Middle frontal gyrus (tissue), 1 donor: ENCODE measurements around the gene BOD1L2.

ENCODE experiments used
- DNase-seq: peaks from one replicate; pipeline ENCODE4 v3.0.0-alpha.2; 2015; ENCODE audit warnings: low spot score; ENCODE audit errors: extremely low spot score

Gene BOD1L2

DNA sequence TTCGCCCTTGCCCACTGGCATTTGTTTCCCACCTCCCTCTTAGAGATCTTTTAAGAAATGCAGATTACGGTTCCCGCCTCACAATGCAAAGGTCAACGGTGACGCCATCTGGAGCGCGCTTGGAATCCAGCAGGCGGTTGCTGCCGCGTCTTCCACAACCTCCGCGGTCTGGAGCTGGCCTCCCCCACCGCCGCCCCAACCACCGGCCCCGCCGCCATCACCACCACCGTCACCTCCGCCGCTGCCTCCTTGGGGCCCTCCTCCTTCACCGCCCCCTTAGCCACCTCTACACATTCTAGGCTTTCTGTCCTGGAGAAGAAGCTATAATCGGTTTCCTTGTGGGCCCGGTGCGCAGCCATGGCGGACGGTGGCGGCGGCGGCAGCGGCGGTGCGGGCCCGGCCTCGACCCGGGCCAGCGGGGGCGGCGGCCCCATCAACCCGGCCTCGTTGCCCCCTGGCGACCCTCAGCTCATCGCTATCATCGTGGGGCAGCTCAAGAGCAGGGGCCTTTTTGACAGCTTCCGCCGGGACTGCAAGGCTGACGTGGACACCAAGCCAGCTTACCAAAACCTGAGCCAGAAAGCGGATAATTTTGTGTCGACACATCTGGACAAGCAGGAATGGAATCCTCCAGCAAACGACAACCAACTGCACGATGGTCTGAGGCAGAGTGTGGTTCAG, at the start of gene BOD1L2:
TSS of gene BOD1L2 (plus strand) at position 132 of the 681 bp plus-strand sequence. CDS start at position 358, 226 bp downstream.
- no peak for DNase-seq

DNA sequence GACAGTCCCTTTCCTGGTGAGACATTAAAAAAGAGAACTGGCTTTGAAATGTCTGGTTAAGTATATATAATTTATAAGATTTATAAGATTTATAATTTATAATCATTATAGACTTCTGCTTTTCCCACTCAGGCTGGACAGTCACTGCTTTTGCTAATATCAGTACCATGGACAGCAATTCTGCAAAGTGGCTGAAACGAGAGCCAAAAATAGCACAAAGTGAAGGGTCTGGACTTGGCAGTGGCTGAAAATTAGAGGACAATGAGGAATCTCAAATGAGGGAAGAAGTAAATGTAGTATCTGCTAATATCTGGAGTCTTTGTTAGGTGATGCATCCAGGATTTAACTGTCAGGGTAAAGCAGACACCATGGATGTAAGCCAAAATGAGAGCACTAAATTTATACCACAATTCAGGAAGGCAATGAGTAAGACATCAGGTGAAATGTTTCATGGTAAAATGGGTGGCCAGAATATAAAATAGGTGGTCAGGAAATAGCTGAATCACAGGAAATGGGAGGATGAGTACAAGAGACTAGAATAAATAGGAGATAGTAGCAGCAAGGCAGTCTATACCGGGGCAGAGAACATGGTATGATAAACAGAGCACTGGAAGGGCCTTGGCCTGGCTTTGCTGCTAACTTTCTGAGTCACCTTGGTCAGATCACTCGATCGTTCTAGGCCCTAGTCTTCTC, 39.6 kb upstream of the BOD1L2 start:
- DNase-seq, result no peak

DNA sequence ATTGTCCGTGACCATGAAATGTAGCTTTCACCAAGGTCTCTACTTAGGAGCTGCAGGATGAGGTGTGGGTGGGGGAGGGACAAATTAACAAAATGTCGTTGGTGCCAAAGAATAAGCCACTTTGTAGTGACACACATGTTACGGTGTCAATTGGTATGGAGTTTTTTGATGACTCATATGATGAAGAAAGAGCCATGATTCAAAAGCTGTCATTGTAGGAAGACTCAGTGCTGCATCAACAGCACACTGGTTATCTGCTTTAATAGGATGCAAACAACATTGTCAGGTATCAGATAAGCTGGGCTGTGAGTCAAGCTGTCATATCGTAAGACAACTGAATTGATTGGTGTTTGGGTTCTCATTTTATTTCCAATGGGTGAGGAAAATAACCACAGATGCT, 36.6 kb upstream of the BOD1L2 start:
- DNase-seq, result no peak

DNA sequence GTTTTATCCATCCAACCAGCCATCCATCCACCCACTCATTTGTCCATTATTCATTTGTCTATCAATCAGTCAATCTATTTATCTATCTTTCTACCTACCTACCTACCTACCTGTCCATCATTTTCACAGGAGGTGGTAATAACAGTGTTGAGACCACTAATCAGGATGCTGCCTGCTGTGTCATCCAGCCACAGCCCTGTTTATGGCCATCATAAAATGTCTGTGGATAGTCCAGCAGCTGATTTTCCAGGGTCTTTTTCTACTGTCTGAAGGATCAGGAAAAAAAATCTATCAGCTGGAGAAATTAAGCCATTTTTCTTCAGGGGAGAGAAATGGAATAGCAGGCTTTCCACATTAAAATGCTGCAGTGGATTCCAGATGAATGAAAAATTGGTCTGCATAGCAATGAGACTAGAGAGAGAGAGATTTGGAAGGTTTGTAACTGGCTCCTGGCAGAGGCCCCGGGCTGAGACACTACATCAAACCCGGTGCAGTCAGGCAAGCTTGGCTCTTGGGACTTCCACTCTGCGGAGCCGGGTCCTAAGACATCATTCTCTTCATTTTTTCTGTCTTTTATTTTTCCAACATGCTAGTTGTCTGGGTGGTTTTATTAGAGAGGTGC, 33.0 kb upstream of the BOD1L2 start:
- no peak for DNase-seq

DNA sequence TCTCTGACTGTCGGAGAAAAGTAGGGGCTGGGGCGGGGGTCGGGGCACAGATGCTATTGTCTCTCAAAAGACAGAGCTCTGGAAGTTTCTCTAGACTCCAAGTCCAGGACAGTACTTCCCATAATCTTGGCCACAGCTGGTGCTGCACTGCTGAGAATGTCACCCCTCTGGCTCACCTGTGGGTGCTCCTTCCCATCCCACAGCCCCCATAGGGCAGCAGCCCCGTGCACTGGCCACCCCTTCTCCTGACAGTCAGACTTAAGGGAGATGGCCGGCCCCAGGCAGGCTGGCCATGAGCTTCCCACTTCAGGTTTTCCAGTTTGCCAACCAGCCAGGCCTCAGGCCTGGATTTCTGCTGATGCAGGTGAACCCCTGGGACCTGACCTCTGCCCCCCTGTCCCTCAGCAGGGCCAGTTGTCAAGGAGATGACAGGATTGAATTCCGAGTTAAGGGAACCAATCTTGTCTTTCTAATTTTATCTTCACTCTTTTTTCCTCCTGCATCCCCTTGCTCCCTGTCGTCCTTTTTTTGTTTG, 30.2 kb upstream of the BOD1L2 start:
- DNase-seq, result no peak

DNA sequence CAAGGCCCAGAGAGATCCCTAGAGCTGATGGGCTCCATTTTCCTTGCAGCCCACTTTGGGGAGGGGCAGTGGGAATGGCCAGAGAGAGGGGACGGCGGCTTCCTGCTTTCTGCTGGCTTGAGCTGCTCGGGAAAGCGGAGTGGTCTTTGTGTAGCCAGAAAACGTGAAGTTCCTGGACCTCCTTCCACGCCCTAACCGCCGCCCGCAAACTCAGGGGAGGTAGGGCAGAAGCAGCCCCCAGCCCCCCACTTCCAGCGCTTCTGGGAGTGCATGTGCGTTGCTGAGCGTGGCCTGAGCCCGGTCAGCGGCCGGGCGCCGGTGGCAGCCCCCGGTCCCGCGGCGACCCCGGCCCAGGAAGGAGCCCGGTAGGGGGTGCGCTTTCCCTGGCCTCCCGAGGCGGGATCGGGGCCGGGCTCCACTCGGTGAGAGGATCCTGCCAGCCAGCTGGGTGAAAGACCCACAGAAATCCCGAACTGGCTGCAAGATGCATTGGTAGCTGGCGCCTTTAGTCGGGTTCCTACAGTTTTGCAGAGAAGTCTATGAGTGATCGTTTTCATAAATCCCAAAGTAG, 25.3 kb upstream of the BOD1L2 start:
- no peak for DNase-seq

DNA sequence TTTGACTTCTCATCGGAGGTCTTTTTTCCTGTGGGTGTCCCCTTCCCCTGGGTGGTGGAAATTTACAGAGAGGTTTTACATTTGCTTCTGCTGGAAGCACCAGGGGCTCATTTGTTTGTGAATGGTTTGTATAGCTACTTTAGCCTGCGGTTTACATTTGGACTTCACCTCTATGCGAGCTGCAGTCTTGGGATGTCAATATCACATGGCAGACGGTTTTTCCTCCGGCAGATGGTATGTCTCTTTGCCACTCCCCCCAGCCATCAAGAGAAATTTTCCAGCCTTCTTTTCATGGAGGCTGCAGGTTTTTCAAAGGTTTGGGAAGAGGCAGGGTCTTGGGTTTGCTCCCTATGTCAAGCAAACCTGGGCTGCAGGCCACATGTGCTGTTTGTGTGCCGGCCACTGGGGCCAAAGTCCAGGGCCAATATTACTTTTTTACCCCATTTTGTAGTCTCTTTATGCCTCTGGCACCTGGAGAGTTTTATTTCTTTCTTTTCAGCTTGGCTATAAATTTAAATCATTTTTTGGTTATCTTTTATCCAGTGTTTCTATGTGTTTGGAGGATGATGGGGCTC, 23.9 kb upstream of the BOD1L2 start:
- DNase-seq, result no peak

DNA sequence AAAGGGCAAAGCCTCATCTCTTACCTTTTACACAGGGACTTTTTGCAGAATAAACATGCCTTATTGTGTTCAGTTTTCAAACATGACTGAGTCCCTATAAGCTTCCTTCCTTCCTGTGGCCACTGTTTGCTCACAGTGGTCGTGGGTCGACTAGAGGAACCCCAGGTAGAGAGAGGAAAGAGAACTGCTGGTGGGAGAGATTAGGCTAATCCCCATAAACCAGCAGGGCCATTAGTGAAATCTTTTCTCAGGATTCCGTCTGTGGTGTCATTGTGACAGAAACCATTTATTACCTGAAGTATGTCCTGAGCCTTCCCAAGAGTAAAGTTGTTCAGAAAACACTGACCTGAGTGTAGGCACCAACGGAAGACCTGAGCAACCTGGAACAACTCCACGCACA, 21.3 kb upstream of the BOD1L2 start:
- DNase-seq, result no peak

DNA sequence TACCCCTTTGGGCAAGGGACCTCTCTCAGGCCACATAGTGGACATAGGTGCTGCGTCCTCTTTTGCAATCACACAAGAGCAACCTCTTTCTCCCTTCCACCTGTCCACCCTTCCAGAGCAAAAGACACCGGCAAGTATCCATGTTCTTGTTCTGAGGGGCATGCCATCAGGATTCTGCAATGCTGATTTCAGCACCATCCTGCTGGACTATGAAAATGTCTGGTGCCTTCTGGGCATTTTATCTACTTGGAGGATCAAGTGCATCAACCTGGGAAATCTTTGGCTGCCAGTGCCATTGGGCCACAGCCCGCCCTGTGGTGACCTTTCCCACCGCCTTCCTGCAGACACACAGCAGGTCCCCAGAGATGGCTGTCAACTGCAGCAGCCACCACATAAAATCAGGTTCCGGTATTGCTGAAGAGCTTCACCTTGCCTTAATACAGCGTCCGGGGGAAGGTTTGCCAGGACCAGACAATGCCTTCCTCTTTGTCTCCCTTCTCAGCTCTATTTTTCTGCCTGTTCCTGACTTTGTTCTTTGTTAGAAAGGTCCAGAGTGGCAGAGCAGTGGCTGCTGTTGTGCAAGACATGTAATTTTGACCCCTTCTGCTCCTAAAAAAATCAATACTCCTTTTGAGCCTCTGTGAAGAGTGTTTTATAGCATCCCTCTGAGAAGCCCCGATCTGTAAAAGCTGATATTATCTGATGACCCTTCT, 18.5 kb upstream of the BOD1L2 start:
- no peak for DNase-seq

DNA sequence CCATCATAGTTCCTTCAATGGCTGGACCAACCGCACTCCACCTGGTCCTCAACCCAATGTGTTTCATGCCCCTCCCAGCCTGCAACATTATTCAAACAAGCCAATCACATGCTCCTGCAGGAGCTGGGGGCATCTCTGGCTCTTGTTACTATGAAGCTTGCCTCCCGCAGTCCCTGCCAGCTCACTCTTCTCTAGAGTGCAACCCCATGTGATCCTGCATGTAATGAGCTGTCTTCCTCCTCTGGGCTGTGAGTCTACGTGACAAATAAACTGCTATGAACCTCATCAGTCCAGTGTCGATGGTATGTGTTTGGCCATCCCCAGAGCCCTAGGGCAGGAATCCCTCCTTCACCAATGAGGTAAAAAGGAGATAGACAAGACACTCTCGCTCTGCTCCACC, 15.8 kb upstream of the BOD1L2 start:
- no peak for DNase-seq

DNA sequence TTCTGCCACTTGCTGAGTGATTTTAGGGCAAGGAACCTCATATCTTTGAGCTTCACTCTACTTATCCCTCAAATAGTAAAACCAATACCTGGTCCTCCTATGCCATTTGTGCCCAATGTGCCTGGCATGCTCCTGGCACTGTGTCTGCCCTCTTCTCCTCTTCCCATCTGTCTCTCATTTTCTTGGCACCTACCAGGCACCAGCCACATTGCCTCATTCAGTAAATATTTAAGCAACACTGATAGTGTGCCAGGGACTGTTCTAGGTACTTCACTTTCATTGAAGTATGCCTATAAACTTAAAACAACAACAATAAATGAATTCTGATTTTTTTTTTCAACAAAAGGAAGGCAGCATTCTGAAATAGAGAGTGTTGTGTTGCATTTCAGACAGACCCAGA, 15.1 kb upstream of the BOD1L2 start:
- DNase-seq, result no peak

DNA sequence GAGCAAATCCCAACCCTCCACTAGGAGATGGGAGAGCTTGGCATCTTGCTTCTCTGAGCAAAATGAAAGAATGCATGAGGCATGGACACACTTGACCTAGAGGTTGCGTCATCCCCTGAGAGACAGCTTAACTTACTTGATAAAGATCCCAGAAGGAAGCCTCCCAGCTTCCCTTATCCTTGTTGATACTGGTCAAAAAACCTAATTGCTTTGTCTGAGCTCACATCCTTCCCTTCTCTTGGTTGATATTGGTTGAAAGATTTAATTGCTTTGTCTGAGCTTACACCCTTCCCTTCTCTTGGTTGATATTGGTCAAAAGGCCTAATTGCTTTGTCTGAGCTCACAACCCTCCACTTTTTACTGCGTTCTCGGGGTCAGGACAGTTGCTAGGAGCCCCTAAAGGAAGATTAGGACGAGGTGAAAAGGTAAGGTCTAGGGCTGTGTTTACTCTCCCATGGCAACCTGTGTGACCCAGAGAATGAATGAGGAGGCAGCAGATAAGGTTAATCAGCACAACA, 12.2 kb upstream of the BOD1L2 start:
- no peak for DNase-seq

DNA sequence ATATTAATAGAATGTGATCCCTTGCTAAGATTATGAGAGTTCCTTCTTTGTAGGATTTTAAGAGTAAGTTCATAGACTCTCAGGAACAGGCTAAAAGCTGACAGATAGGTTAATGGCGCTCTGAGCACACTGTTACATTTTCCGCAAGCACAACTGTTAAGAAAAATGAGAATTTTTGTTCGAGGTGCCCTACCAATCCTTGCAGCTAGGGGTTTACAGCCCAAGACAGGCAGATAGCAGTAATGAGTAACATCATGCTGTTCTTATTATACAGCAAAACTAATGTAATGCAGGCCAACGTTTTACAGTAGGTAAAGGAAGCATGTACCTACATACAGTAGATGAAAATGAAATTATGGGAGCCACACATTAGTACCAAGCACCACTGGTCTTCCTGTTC, 11.2 kb upstream of the BOD1L2 start:
- DNase-seq, result no peak

DNA sequence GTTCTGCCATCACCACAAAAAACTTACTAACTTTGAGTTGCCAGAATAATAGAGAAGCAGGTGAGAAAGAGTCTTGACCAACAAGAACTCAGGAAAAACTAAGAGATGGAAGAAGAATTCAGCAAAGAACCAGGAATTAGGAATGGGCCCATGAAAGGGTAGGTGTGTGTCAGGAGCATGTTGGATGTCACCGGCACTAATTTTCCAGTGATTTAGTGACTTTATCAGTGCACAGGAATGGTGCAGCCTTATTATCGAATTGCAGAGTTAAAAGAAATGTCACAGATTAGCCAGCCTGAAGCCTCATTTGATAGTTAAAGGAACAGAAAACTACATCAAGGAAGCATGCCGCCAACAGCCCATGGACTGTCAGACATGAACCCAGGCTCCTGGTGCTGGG, 9.0 kb upstream of the BOD1L2 start:
- no peak for DNase-seq

DNA sequence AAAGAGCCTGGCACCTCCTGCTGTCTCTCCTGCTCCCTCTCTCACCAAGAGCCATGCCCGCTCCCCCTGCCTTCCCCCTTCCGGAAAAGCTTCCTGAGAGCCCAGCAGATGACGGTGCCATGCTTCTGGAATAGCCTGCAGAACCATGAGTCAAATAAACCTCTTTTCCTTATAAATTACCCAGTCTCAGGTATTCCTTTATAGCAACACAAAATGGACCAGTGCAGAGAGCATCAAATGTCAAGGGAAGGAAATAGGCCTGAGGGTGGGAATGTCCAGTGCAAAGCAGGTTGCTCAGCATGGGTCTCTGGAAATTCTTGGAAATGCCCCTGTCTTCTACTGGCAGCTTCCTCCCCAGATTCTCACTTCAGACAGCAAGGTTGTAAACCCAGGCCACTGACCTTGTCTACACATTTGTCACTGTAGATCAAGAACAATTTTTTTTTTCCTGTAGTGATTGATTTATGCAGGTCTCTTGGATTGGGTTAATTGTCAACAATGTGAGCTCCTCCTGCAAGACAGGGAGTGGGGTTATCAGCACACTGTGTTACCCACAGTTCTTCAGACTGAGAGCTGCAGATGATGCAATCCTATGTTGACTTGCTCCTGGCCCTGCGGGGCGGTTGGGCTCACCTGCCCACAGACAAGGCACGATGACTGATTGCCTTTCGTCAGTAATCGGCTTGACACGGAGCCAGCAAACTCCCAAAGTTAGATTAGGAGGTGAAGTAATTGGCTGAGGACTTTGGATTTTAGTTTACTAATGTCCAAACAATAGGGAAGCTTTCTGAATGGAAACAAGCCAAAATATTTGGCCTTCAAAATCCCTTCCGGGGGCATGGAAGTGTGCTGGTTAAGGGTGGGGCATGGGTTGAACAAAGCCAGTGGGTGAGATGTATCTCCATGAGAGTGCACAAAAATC, 5.4 kb upstream of the BOD1L2 start:
- no peak for DNase-seq

DNA sequence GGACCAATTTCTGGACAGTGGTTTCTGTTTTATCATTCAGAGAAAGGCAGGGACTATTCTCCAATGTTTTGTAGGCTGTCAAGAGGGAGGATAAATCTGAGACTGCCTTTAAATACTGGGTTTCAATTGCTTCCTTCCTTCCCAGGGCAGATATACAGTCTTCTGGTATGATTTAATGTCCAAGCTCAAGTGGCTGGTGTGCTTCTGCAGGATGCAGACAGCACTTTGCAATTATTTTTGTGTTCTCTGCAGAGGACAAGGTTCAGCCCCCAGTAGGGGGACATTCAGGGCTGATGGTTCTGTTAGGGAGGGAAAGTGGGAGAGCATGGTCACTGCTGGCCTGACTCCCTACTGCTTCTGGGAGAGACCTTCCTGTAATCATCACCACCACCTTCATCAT, 4.6 kb upstream of the BOD1L2 start:
- DNase-seq, result no peak

DNA sequence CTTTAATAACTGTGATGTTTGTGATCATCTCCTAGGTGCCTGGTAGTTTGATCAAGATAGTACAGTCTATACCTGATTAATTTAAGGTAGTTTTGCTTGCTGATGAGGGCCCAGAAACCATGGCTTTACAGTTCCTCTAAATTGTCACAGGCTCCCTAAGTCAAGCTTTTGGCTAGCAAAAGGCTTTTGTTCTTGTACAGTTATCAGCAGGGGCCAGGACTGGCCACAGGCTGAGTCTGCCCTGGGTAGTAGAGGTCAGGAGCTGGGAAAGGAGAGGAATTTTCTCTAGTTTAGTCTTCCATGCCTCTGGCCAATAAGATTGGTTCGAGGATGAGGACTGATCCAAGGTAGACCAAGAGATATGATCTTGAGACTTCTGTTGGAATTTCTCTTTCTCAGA, 3.6 kb upstream of the BOD1L2 start:
- no peak for DNase-seq

DNA sequence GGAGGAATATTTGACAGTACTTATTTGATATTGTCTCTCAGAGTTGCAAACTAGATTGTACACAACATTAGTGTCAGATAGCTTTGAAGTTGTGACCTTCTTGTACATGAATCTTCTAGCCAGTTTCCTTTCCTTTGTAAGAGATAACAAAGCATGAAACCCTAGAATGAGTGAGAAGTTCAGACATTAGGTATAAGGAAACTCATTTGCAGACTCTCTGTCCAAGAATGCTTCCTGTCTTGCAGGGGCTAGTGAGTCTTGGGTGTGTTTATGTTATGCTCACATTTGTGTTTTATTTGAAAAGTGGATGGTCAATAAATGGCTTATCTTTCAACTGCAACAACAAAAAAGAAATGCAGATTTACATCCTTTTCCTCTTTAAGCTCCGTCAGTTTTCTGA, 1.4 kb downstream of the BOD1L2 start:
- no peak for DNase-seq

DNA sequence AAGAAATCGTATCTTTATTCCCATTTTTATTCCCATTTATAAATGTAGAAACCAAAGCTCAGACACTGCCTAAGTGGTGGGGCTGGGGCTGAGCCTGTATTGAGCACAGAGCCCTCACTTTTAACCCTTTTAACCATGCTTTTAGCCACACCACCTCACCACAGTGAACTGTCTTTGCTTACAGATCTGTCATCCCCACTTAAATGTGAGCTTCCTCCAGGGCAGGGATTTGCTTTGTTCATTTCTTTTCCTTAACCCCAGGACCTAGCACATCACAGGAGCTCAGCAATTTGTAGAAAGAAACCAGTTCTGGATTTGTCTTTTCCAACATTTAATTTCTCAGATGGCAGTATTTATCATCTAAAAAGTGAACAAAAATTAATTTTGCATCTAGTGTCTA, 2.2 kb downstream of the BOD1L2 start:
- no peak for DNase-seq

DNA sequence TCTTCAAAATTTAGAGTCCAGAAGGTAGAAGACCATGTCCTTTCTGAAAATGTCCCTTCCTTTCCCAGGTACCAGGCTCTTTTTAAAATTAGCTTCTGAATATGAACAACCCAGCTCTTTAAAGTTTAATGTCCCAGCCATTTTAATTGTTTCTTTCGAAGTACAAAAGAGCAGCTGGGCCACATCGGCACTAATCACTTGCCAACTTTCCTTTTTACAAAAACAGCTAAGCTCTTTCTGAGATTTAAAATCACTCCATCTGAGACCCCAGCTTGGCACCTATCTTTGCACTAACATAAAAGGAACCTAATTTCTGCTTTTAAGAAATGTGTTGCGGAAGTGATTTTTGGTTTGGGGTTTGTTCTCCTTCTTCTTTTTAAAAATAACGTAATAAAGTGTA, 2.6 kb downstream of the BOD1L2 start:
- no peak for DNase-seq
